H9 (cell line): ENCODE measurements around the gene SLC9A9. TPM values are rescaled to one million over a fixed set of nuclear protein-coding genes. Genes with fewer than 3 reads are reported as not detected.

Experiments
- DNase-seq: peaks from one replicate; pipeline ENCODE4 v3.0.0-alpha.2; 2017
- H2AFZ ChIP-seq: one replicate; pipeline ENCODE4 v1.6.1; 2013; ENCODE audit warnings: mild to moderate bottlenecking, low read length, control low read depth, moderate library complexity
- H2AK5ac ChIP-seq: 2 replicates; pipeline ENCODE4 v1.6.1; 2013; ENCODE audit warnings: low read length, control low read depth, mixed read lengths; ENCODE audit not compliant: insufficient read length
- H2BK120ac ChIP-seq: one replicate; pipeline ENCODE4 v1.6.1; 2013; ENCODE audit warnings: low read depth, mild to moderate bottlenecking, low read length, control low read depth, inconsistent platforms; ENCODE audit not compliant: poor library complexity, severe bottlenecking
- H2BK12ac ChIP-seq: 2 replicates; pipeline ENCODE4 v1.6.1; 2013; ENCODE audit warnings: low read length, control low read depth, mixed read lengths, low read depth; ENCODE audit not compliant: insufficient read length
- H2BK15ac ChIP-seq: 2 replicates; pipeline ENCODE4 v1.6.1; 2013; ENCODE audit warnings: low read depth, low read length, control low read depth
- H2BK20ac ChIP-seq: one replicate; pipeline ENCODE4 v1.6.1; 2013; ENCODE audit warnings: low read depth, mild to moderate bottlenecking, low read length, control low read depth, inconsistent platforms; ENCODE audit not compliant: poor library complexity, severe bottlenecking
- H2BK5ac ChIP-seq: 2 replicates; pipeline ENCODE4 v1.6.1; 2013; ENCODE audit warnings: low read length, control low read depth, mixed read lengths; ENCODE audit not compliant: insufficient read length
- H3K14ac ChIP-seq: 2 replicates; pipeline ENCODE4 v1.6.1; 2013; ENCODE audit warnings: low read length, control low read depth; ENCODE audit not compliant: insufficient read depth
- H3K18ac ChIP-seq: 2 replicates; pipeline ENCODE4 v1.6.1; 2013; ENCODE audit warnings: low read depth, mild to moderate bottlenecking, mixed read lengths, low read length, control low read depth; ENCODE audit not compliant: insufficient read length
- H3K23ac ChIP-seq: 2 replicates; pipeline ENCODE4 v1.6.1; 2013; ENCODE audit warnings: low read length, control low read depth, mixed read lengths, low read depth; ENCODE audit not compliant: insufficient read length
- H3K23me2 ChIP-seq: 2 replicates; pipeline ENCODE4 v1.6.1; 2013; ENCODE audit warnings: low read depth, mild to moderate bottlenecking, mixed read lengths, low read length, control low read depth; ENCODE audit not compliant: insufficient read length, poor library complexity, severe bottlenecking
- H3K27ac ChIP-seq: 2 replicates; pipeline ENCODE4 v1.5.1; 2013; ENCODE audit warnings: low read length, control low read depth, mixed read lengths, low read depth; ENCODE audit not compliant: insufficient read length
- H3K27me3 ChIP-seq: 2 replicates; pipeline ENCODE4 v1.6.1; 2013; ENCODE audit warnings: low read length, control low read depth, inconsistent platforms; ENCODE audit not compliant: insufficient read depth
- H3K4ac ChIP-seq: 2 replicates; pipeline ENCODE4 v1.6.1; 2013; ENCODE audit warnings: low read depth, mild to moderate bottlenecking, control low read depth, inconsistent platforms, low read length, moderate library complexity
- H3K4me1 ChIP-seq: 2 replicates; pipeline ENCODE4 v1.6.1; 2013; ENCODE audit warnings: low read length, control low read depth, inconsistent platforms; ENCODE audit not compliant: insufficient read depth
- H3K4me2 ChIP-seq: 2 replicates; pipeline ENCODE4 v1.6.1; 2013; ENCODE audit warnings: low read length, control low read depth, mixed read lengths; ENCODE audit not compliant: insufficient read length, insufficient read depth
- H3K56ac ChIP-seq: 2 replicates; pipeline ENCODE4 v1.6.1; 2013; ENCODE audit warnings: low read depth, mild to moderate bottlenecking, mixed read lengths, low read length, control low read depth; ENCODE audit not compliant: insufficient read length
- H3K79me1 ChIP-seq: 2 replicates; pipeline ENCODE4 v1.6.1; 2013; ENCODE audit warnings: low read depth, mild to moderate bottlenecking, moderate library complexity, low read length, control low read depth, inconsistent platforms; ENCODE audit not compliant: insufficient read depth, poor library complexity, severe bottlenecking
- H3K79me2 ChIP-seq: 2 replicates; pipeline ENCODE4 v1.6.1; 2013; ENCODE audit warnings: low read length, control low read depth, inconsistent platforms; ENCODE audit not compliant: insufficient read depth
- H3K9ac ChIP-seq: 2 replicates; pipeline ENCODE4 v1.6.1; 2013; ENCODE audit warnings: low read length, control low read depth, mixed read lengths; ENCODE audit not compliant: insufficient read length; ENCODE audit errors: extremely low read depth
- H3K9me3 ChIP-seq: one replicate; pipeline ENCODE4 v1.6.1; 2013; ENCODE audit warnings: low read depth, low read length, inconsistent platforms; ENCODE audit not compliant: control insufficient read depth
- H3T11ph ChIP-seq: one replicate; pipeline ENCODE4 v1.6.1; 2013; ENCODE audit warnings: mild to moderate bottlenecking, low read length, control low read depth, inconsistent platforms
- H4K20me1 ChIP-seq: one replicate; pipeline ENCODE4 v1.6.1; 2013; ENCODE audit not compliant: control insufficient read depth, insufficient read length, insufficient read depth
- H4K5ac ChIP-seq: 2 replicates; pipeline ENCODE4 v1.6.1; 2013; ENCODE audit warnings: low read depth, mild to moderate bottlenecking, mixed read lengths, low read length, control low read depth; ENCODE audit not compliant: insufficient read length
- H4K8ac ChIP-seq: replicated peaks from 2 replicates; pipeline ENCODE4 v1.6.1; 2013; ENCODE audit warnings: low read length, control low read depth, mixed read lengths, low read depth; ENCODE audit not compliant: insufficient read length
- H4K91ac ChIP-seq: 2 replicates; pipeline ENCODE4 v1.6.1; 2013; ENCODE audit warnings: low read depth, mild to moderate bottlenecking, moderate library complexity, mixed read lengths, low read length, control low read depth; ENCODE audit not compliant: insufficient read length
- H3K27ac Mint-ChIP-seq, 3 experiments: 2 replicates in 2 of 3; 3 replicates in 1 of 3; pipeline ENCODE4 v1.8.0; 2020 to 2021; ENCODE audit warnings: mixed read lengths in 3 of 3, mild to moderate bottlenecking in 1 of 3, moderate library complexity in 1 of 3
- H3K27me3 Mint-ChIP-seq: 2 replicates; pipeline ENCODE4 v1.8.0; 2021; ENCODE audit warnings: low read depth, mild to moderate bottlenecking, moderate library complexity, mixed read lengths
- H3K36me3 Mint-ChIP-seq, 3 experiments: 2 replicates in 2 of 3; 3 replicates in 1 of 3; pipeline ENCODE4 v1.8.0; 2020 to 2021; ENCODE audit warnings: low read depth in 3 of 3, mixed read lengths in 3 of 3; ENCODE audit not compliant: insufficient read depth in 1 of 3
- H3K4me1 Mint-ChIP-seq, 2 experiments: 2 replicates each; pipeline ENCODE4 v1.8.0; 2020; ENCODE audit warnings: mixed read lengths in 2 of 2
- H3K4me3 Mint-ChIP-seq, 2 experiments: 2 replicates in 1 of 2; 3 replicates in 1 of 2; pipeline ENCODE4 v1.8.0; 2020 to 2021; ENCODE audit warnings: mild to moderate bottlenecking in 2 of 2, mixed read lengths in 2 of 2, moderate library complexity in 1 of 2
- H3K9me3 Mint-ChIP-seq, 2 experiments: 2 replicates in 1 of 2; 3 replicates in 1 of 2; pipeline ENCODE4 v1.8.0; 2020; ENCODE audit warnings: mild to moderate bottlenecking in 2 of 2, mixed read lengths in 2 of 2, moderate library complexity in 1 of 2
- CTCF ChIP-seq: fragments of 200-600 bp; sonication (generic); conservative IDR thresholded peaks from 3 replicates; pipeline ENCODE4 v1.8.0; 2021; ENCODE audit warnings: antibody characterized with exemption, mild to moderate bottlenecking
- total RNA-seq: library from RNA; stranded (reverse); gene quantifications from 2 replicates; pipeline ENCODE4 v1.2.1, GENCODE V29; 2021

Gene SLC9A9
- total RNA-seq, 1 experiment from 2014 or later: 0.35 TPM

- Histone ChIP-seq H3K23me2 (no peaks in the 10 kb centered on the region), H2BK12ac (no peak overlapping the region), H3K4me1 (no peaks in the 10 kb centered on the region), H3K79me2 (no peaks in the 10 kb centered on the region), H2BK15ac (no peak overlapping the region), H3K4me2 (no peak overlapping the region), H2BK5ac (no peak overlapping the region), H3K14ac (no peak overlapping the region), H3K27ac (no peak overlapping the region), H3K27me3 (no peaks in the 10 kb centered on the region), H2AFZ (no peak overlapping the region), H3K23ac (no peak overlapping the region), H4K5ac (no peak overlapping the region), H3K9ac (no peak overlapping the region), H4K8ac (no peak overlapping the region), H3T11ph (no peak overlapping the region), H2BK120ac (no peak overlapping the region), H3K9me3 (no peaks in the 10 kb centered on the region), H4K91ac (no peak overlapping the region), H3K4ac (no peak overlapping the region), H3K18ac (no peak overlapping the region), H3K56ac (no peak overlapping the region), H2AK5ac (no peak overlapping the region), H4K20me1 (no peaks in the 10 kb centered on the region), H3K79me1 (no peaks in the 10 kb centered on the region), H2BK20ac (no peak overlapping the region)
- DNase-seq: no peak
- no peak for TF ChIP-seq CTCF
- Mint-ChIP-seq H3K4me1 (no peaks in the 10 kb centered on the region), H3K4me3 (no peak overlapping the region), H3K36me3 (no peaks in the 10 kb centered on the region; a peak in 1 of 7 replicates), H3K9me3 (peaks cover 0 to 6% of the 10 kb centered on the region in 2 experiments; a peak in 4 of 5 replicates), H3K27ac (no peak overlapping the region), H3K27me3 (no peaks in the 10 kb centered on the region)
Observed at GRCh38 chr3:143634427-143634826, 213.8 kb downstream of the SLC9A9 start.
